HG02588 (cell line): ENCODE results near the gene ZNF408.

Source experiments
- ATAC-seq: cut with Tn5 transposase; IDR thresholded peaks from one replicate; pipeline ENCODE4 v1.9.1; 2021; ENCODE audit warnings: mild to moderate bottlenecking, moderate library complexity; ENCODE audit not compliant: unreplicated experiment

Gene ZNF408

GRCh38 chr11:46675949-46676348 lies 24.9 kb upstream of the ZNF408 start:
- ATAC-seq, result no peak

GRCh38 chr11:46676436-46677158 lies 24.2 kb upstream of the ZNF408 start:
- no peak for ATAC-seq

- ATAC-seq, result no peak
Observed at GRCh38 chr11:46677169-46677568, 23.7 kb upstream of the ZNF408 start.

GRCh38 chr11:46677991-46678740 lies 22.7 kb upstream of the ZNF408 start:
- ATAC-seq, result no peak

GRCh38 chr11:46678741-46679130 lies 22.1 kb upstream of the ZNF408 start:
- ATAC-seq, result no peak

GRCh38 chr11:46679241-46680163 lies 21.3 kb upstream of the ZNF408 start:
- ATAC-seq, result no peak

GRCh38 chr11:46680164-46680760 lies 20.6 kb upstream of the ZNF408 start:
- ATAC-seq, result no peak

- no peak for ATAC-seq
Observed at GRCh38 chr11:46680815-46681214, 20.0 kb upstream of the ZNF408 start.

- no peak for ATAC-seq
Observed at GRCh38 chr11:46681814-46682213, 19.0 kb upstream of the ZNF408 start.

GRCh38 chr11:46682773-46683752 lies 17.8 kb upstream of the ZNF408 start:
- ATAC-seq, result no peak

- ATAC-seq, result no peak
Observed at GRCh38 chr11:46684367-46684766, 16.5 kb upstream of the ZNF408 start.

GRCh38 chr11:46686886-46687795 lies 13.7 kb upstream of the ZNF408 start:
- no peak for ATAC-seq

- ATAC-seq, result no peak
Observed at GRCh38 chr11:46690702-46691101, 10.1 kb upstream of the ZNF408 start.

- no peak for ATAC-seq
Observed at GRCh38 chr11:46692450-46692849, 8.4 kb upstream of the ZNF408 start.

GRCh38 chr11:46693597-46694012 lies 7.2 kb upstream of the ZNF408 start:
- no peak for ATAC-seq

GRCh38 chr11:46694072-46694471 lies 6.8 kb upstream of the ZNF408 start:
- no peak for ATAC-seq

GRCh38 chr11:46694607-46695006 lies 6.2 kb upstream of the ZNF408 start:
- ATAC-seq, result no peak

- no peak for ATAC-seq
Observed at GRCh38 chr11:46695345-46696211, 5.3 kb upstream of the ZNF408 start.
